Activated CD4-positive, alpha-beta T cell treated with anti-CD3 and anti-CD28 coated beads, Interleukin-2, Interleukin-6, amounts not matched to agents 100 ng/mL and 50 ng/mL, durations not matched to agents 16 hours and 8 hours (primary cell): ENCODE results near the gene RDH16.
A peak's percentile ranks its signal among the peaks of the same experiment; 100 is the strongest.
"Not testable (repeated sequence)": the region's sequence is repeated elsewhere in the genome, so short reads cannot be mapped to it uniquely, and the experiment has no call there.

Experiments
- DNase-seq: peaks from one replicate; pipeline ENCODE4 v3.0.0-alpha.2; 2020

Gene RDH16

DNA sequence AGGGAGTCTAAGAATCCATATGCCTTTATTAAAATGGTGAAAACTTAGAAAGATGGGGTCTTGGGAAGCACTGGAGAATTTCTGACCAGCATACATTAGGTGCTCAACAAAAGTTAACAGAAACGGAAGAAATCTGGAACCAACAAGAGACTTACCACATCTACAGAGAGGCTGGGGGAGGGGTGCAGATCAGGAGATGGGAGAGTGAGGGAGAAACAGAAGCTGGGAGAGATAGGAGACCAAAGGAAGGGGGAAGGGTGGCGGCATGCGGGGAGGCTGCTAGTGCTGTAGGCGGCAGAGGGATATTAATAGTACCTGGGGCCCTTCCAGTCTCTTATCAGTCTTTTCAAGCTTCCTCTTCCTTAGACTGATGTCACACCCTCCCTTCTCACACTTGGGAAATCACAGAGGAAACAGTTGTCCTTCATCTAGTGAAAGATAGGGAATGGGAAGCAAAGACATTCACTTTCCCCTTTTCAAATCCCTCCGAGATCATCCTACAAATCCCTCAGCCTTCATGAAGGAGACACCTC, 30.9 kb upstream of the RDH16 start:
- no peak for DNase-seq

DNA sequence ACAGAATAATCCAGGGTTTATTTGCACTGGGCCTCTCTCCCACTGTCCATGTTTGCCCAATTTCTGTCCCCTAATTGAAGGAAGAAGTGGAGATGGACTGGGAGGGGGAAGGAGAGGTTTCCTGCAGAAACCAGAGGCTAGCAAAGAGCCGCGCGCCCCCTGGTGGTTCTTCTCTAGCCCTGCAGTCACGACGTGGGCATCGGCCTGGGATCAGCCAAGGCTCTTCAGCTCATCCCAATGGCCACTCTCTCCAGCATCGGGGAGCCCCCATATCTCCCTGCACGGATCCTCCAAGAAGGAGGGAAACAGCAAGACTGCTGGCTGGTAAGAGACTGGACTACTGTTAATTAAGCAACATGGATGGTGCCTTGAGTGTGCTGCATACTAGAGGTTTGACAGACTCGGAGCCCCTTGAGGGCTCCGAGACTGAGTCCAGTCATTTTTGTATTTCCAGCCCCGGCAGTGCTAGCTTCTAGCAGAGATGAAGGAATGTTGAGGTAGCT, 30.2 kb upstream of the RDH16 start:
- DNase-seq = peak; percentile 74

DNA sequence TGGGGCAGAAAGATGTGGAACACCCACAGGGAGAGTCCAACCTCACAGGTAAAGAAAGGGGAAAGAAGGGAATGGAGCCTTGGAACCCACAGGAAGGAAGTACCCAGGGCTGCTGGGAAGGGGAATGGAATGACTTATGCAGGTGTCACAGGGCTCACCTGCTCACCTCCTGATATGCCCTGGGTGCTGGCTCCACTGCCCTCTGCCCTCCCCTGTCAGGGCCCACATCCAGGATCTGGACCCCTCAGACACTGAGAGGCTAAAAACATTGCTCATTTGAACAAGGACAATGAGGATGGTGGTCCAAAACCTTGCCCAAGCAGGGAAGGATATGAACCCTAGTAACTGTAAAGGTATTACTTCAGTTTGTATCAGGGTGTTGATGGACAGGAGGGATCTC, 29.6 kb upstream of the RDH16 start:
- DNase-seq = no peak

DNA sequence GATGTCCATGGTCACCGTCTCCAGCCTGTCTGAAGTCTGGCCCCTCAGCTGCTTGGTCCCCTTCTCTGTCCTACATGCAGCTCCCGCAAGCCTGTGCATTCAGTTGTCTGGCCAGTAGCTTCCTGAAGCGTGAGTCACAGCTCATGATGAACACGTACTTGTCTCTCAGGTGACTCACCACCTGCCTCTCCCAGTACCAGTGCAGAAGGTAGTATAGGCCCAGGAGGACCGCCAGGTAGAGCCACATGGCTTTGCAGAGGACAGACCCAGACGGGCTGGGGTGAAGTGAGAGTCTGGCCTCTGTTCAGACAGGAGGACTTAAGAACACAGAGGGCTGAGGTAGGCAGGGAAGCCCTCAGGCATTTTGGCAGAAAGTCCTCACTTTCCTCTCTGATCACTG, 28.3 kb upstream of the RDH16 start:
- DNase-seq = not testable (repeated sequence)

DNA sequence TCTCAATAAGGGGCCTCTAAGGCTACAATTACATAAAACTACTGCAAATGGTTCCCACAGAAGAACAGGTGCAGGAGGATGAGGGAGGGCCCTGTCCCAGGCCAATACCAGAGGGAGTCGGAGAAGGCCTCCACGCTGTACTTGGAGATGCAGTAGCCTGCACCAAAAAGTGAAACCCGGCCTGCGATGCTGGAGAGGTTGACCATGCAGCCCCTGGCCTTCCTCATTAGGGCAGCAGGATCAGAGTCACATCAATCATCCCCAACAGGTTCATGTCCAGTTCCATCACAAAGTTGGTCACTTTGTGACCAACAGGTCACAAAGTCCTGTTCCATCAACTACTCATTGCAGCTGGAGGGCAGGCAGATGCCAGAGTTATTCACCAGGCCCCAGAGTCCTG, 26.0 kb upstream of the RDH16 start:
- no peak for DNase-seq

DNA sequence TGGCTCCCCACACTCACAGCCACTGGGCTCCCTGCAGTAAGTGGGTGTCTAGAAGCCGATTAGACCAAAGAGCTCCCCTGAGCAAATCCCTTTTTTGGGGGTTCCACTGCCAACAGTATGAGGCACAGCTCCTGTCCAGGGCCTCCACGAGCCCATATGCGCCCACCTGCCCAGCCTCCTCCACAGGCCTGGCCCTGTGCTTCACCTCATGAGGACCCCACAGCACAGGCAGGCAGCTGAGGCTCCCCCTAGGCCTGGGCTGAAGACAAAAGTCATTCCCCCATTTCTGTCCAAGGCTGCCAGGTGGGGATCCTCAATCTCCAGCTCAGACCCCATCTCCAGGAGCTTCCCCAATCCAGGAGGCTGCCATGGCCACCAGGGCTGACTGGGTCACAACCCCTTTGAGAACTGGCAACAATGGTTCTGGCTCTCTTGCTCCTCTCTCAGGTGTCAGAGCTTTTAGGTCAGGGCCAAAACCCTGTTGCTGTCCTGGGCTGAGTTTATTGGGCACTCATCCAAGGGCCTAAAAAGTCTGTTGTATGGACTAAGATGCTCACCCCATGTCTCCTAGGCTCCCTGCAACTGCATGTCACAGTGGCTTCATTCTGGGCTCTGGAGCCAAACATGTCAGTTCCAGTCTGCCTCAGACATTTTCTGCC, 25.3 kb upstream of the RDH16 start:
- not testable (repeated sequence) for DNase-seq

DNA sequence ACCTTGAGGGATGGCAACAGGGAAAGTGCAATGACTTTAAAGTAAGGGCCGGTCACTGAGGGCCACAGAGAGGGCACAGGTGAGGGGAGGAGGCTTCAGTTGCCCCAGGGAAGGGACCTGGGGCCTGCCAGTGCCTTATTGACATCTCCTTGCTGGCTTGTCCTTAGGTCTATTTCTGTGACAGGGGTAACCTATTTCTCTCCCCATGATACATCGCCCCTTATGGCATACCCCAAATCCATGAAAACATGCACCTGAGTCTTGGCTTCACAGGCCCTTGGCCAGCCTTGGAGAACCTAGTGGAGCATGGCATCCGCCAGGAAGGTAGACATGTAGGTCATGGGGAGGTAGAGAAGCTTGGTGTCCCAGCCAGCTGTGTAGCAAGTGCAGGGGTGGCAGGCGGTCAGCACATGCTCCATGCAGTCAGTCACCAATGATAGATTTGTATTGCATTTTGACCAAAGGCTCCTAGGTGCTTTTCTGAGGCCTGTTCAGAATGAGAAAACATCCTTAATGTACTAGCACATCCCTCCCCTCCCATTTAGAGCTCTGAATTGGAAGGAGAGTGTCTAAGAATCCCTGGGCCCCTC, 23.6 kb upstream of the RDH16 start:
- no peak for DNase-seq

DNA sequence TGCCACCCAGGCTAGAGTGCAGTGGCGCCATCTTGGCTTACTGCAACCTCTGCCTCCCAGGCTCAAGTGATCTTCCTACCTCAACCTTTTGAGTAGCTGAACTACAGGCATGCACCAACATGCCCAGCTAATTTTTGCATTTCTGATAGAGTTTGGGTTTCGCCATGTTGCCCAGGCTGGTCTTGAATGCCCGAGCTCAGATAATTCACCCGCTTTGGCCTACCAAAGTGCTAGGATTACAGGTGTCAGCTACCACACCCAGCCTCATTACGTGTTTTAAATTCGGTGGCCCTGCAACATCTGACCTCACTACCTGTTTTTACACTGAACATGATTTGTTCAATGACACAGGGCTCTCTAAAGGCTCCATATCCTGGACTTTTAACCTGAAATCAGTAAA, 22.9 kb upstream of the RDH16 start:
- no peak for DNase-seq

DNA sequence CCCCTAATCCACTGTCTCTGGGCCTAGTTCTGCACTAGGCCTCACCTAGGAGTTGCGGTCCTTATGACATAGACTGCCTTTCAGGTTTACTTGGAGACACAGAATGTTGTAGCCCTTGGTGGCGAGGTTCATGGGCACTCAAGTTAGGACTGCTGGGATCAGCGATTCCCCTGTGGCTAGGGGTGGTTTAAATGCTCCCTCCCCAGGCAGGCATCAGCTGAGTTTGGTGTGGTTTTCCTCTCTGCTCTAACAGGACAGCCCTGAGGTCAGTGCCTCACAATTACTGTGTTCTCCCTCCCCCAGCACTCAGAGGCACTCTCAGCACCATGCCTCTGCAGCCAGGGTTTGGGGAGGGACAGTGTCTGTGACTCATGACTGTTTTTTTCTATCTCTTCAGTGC, 22.2 kb upstream of the RDH16 start:
- DNase-seq = no peak

DNA sequence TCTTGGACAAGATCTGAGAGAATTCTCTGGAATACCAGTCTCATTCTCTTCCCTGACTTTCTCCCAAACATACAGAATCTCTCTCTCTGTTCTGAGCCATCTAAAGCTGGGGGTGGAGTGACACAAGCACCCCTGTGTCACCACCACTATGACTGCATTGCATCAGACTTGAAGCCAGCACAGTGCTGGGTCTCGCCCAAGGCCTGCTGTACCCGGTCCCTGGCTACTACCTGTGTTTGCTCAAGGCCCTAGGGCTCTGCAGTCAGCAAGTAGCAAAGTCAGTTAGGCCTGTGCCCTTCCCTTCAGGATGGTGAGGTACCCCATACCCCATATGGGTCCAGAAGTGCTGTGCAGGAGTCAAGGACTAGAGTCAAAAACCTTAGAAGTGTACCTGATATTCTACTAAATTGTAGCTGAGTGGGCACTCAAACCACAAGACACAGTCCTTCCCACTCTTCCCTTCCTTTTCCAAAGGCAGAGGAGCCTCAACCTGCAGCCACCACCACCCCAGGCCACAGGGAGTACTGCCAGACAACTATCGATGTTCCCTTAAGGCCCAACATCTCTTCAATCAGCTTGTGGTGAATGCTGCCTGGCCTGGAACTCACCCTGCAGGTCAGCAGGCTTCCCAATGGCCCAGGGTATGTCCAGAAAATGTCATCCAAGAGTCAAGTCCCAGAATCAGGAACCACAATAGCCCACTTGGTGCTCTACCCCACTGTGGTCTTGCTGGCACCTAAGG, 21.2 kb upstream of the RDH16 start:
- no peak for DNase-seq

DNA sequence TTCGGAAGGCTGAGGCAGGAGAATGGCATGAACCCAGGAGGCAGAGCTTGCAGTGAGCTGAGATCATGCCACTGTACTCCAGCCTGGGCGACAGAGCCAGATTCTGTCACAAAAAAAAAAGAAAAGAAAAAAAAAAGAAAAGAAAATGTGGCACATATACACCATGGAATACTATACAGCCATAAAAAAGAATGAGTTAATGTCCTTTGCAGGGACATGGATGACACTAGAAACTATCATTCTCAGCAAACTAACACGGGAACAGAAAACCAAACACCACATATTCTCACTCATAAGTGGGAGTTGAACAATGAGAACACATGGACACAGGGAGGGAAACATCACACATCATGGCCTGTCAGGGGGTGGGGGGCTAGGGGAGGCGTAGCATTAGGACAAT, 20.0 kb upstream of the RDH16 start:
- not testable (repeated sequence) for DNase-seq

DNA sequence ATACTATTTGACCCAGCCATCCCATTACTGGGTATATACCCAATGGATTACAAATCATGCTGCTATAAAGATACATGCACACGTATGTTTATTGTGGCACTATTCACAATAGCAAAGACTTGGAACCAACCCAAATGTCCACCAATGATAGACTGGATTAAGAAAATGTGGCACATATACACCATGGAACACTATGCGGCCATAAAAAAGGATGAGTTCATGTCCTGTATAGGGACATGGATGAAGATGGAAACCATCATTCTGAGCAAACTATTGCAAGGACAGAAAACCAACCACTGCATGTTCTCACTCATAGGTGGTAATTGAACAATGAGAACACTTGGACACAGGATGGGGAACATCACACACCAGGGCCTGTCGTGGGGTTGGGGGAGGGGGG, 16.8 kb upstream of the RDH16 start:
- DNase-seq = not testable (repeated sequence)

DNA sequence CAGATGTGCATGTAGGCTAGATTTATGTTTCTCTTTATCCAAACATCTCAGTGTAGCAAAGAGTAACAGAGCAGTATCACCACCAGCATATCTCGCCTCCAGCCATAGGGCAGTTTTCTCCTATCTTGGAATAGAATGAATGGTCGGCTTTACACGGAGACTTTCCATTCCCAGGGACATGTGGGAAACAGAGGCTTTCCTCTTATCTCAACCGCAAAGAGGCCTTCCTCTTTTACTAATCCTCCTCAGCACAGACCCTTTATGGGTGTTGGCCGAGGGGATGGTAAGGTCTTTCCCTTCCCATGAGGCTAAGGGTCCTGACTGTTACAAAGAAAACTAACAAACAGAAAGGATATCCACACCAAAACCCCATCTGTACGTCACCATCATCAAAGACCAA, 11.5 kb upstream of the RDH16 start:
- DNase-seq = not testable (repeated sequence)

DNA sequence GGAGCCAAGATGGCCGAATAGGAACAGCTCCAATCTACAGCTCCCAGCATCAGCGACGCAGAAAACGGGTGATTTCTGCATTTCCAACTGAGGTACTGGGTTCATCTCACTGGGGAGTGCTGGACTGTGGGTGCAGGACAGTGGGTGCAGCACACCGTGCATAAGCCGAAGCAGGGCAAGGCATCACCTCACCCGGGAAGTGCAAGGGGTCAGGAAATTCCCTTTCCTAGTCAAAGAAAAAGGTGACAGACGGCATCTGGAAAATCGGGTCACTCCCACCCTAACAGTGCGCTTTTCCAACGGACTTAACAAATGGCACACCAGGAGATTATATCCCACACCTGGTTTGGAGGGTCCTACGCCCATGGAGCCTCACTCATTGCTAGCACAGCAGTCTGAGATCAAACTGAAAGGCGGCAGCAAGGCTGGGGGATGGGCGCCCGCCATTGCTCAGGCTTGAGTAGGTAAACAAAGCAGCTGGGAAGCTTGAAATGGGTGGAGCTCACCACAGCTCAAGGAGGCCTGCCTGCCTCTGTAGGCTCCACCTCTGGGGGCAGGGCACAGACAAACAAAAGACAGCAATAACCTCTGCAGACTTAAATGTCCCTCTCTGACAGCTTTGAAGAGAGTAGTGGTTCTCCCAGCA, 8.7 kb upstream of the RDH16 start:
- DNase-seq = not testable (repeated sequence)

DNA sequence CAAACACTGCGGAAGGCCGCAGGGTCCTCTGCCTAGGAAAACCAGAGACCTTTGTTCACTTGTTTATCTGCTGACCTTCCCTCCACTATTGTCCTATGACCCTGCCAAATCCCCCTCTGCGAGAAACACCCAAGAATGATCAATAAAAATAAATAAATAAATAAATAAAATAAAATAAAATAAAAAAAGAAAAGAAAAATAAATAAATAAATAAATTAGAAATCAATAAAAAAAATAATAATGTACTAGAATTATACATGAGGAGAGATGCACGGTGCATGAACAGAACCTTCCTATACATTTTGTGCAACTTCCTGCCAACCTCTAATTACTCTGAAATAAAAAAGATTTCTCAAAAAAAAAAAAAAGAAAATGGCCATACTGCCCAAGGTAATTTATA, 7.7 kb upstream of the RDH16 start:
- not testable (repeated sequence) for DNase-seq

DNA sequence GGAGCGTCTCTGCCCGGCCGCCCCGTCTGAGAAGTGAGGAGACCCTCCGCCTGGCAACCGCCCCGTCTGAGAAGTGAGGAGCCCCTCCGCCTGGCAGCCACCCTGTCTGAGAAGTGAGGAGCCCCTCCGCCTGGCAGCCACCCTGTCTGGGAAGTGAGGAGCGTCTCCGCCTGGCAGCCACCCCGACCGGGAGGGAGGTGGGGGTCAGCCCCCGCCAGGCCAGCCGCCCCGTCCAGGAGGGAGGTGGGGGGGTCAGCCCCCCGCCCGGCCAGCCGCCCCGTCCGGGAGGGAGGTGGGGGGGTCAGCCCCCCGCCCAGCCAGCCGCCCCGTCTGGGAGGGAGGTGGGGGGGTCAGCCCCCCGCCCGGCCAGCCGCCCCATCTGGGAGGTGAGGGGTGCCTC, 6.1 kb upstream of the RDH16 start:
- not testable (repeated sequence) for DNase-seq

DNA sequence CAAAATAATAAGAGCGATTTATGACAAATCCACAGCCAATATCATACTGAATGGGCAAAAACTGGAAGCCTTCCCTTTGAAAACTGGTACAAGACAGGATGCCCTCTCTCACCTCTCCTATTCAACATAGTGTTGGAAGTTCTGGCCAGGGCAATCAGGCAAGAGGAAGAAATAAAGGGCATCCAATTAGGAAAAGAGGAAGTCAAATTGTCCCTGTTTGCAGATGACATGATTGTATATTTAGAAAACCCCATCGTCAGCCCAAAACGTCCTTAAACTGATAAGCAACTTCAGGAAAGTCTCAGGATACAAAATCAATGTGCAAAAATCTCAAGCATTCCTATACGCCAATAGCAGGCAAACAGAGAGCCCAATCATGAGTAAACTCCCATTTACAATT, 4.8 kb upstream of the RDH16 start:
- DNase-seq = not testable (repeated sequence)

DNA sequence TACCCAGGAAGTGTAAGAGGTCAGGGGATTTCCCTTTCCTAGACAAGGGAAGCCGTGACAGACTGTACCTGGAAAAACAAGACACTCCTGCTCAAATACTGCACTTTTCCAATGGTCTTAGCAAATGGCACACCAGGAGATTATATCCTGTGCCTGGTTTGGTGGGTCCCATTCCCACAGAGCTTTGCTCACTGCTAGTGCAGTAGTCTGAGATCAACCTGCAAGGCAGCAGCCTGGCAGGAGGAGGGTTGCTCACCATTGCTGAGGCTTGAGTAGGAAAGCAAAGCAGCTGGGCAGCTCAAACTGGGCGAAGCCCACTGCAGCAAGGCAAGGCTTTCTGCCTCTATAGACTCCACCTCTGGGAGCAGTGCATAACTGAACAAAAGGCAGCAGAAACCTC, 1.0 kb upstream of the RDH16 start:
- no peak for DNase-seq

DNA sequence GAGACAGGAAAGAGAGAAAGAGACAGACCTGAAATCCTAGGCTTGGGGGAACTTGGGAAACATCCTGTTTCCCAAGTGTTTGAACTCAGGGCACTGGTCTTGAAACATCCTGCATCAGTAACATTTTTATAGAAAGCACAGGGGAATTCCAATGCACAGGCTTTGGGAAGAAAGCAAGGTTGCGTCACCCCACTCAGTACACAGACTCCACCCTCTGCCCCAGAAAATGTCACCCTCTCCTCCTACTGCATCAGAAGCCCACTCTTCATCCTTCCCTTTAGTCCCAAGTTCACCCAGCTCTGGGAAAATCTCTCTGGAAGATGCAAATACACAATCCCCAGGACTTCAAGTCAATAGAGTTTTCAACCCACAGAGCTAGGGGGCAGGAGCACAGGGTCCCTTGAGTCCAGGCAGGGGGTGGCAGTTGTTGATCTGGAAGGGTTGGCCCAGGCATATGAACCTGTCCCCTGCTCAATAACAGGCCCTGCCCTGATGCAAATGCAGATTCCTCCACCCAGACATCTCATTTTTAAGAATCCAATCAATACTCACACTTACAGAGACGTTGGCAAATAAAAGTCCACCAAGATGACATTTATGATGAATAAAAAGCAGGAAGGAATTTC, 1.7 kb downstream of the RDH16 start:
- DNase-seq = no peak

DNA sequence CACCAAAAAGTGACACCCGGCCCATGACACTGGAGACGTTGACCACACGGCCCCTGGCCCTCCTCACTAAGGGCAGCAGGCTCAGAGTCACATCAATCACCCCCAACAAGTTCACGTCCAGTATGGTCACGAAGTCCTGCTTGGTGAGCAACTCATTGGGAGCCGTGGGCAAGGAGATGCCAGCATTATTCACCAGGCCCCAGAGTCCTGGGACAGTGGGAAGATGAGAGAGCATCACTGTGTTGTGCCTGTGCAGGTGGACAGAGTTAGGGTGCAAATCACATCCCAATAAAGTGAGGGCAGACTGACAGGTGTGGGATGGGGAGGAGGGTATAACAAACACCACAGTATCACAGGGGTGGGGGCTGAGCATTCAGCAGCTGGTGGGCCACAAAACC, 2.5 kb downstream of the RDH16 start:
- no peak for DNase-seq

DNA sequence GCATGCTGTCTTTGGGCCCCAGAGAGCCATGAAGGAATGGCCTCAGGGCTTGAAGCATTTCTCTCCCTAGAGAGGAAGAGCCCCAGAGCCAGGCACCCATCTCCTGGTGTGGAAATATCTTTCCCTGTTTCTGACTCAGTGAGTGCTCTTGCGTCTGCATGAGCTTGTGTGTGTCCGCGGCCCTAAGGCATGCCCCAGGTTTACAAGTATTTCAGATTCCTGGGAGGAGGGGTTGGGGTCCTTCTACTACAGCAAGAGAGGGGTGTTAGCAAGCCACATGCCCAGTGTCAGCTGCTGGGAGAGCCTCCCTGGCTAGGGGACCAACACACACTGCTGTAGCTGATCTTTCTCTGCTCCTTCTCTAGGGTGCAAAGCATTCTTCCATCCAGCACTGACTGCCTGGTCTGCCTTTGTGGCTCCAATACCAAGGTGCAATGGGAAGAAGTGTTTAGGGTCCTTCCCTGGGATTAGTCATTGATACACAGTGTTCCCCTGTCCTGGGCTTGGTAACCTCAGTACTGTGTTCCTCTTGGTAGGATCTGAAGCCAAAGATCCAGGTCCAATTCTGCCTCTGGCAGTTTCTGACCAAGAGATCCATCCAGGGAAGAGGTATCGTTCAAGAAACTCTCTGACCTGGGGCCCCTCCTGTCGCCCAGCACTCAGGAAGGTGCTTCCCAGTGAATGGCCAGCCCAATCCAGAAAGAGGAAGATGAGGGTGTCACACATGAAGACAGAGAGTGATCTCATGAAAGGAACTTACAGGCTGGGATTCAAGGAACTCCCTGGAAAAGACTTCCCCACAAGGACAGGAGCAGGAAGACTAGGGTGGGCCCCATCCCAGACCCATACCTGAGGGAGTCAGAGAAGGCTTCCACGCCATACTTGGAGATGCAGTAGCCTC, 3.1 kb downstream of the RDH16 start:
- DNase-seq = no peak

DNA sequence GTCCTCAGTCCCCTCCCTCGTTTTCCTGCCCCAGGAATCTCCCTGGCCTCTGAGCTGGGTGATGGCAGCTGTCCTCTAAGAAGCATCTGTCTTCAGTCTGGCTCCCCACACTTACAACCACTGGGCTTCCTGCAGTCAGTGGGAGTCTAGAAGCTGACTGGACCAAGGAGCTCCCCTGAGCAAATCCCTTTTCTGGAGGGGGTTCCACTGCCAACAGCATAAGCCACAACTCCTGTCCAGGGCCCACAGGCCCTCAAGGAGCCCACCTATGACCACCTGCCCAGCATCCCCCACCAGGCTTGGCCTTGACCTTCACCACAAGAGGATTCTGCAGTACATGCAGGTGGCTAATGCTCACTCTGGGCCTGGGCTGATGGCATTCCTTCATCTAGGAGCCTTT, 4.1 kb downstream of the RDH16 start:
- no peak for DNase-seq
